ENCODE data around the gene MORN5.

Gene MORN5

GRCh38 chr9:122232796-122233306, 73.1 kb downstream of the MORN5 start:
- TF ChIP-seq, protein P1, sequence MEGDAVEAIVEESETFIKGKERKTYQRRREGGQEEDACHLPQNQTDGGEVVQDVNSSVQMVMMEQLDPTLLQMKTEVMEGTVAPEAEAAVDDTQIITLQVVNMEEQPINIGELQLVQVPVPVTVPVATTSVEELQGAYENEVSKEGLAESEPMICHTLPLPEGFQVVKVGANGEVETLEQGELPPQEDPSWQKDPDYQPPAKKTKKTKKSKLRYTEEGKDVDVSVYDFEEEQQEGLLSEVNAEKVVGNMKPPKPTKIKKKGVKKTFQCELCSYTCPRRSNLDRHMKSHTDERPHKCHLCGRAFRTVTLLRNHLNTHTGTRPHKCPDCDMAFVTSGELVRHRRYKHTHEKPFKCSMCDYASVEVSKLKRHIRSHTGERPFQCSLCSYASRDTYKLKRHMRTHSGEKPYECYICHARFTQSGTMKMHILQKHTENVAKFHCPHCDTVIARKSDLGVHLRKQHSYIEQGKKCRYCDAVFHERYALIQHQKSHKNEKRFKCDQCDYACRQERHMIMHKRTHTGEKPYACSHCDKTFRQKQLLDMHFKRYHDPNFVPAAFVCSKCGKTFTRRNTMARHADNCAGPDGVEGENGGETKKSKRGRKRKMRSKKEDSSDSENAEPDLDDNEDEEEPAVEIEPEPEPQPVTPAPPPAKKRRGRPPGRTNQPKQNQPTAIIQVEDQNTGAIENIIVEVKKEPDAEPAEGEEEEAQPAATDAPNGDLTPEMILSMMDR (conservative IDR thresholded peaks at IDR 0.05; ENCODE audit: low read length): no peak
- TF ChIP-seq EZH2phosphoT487 (IDR thresholded peaks at IDR 0.05; ENCODE audit: borderline replicate concordance): no peak
- H3K27me3 ChIP-seq (ENCODE audit: insufficient read depth, low read length, poor library complexity, severe bottlenecking): no peaks in the 10 kb centered on the region

GRCh38 chr9:122234022-122234748, 74.5 kb downstream of the MORN5 start:
- no peak overlapping the region for H3K9ac ChIP-seq (ENCODE audit: low read depth, low read length, poor library complexity, severe bottlenecking)
- no peaks in the 10 kb centered on the region for H3K79me2 ChIP-seq (ENCODE audit: insufficient read depth, low read length)
- no peaks in the 10 kb centered on the region for H3K9me2 ChIP-seq (replicated peaks; ENCODE audit: low read depth, low read length)
- no peak overlapping the region for H3K4me3 ChIP-seq (ENCODE audit: low read length, poor library complexity, severe bottlenecking)
- H2AFZ ChIP-seq (ENCODE audit: low read length): no peak overlapping the region
- peaks cover 8% of the 10 kb centered on the region; the same call in 1 of the 2 replicates for H3K36me3 ChIP-seq (ENCODE audit: insufficient read depth, low read length)
- TF ChIP-seq EZH2phosphoT487 (IDR thresholded peaks at IDR 0.05; ENCODE audit: borderline replicate concordance): no peak
- TF ChIP-seq, protein P1 (conservative IDR thresholded peaks at IDR 0.05; ENCODE audit: low read length): no peak
- H3K27me3 ChIP-seq (ENCODE audit: insufficient read depth, low read length, poor library complexity, severe bottlenecking): no peaks in the 10 kb centered on the region
- no peaks in the 10 kb centered on the region for H3K4me1 ChIP-seq (ENCODE audit: insufficient read depth, low read length, poor library complexity, severe bottlenecking)
- H3K4me2 ChIP-seq (ENCODE audit: low read depth, low read length, poor library complexity, severe bottlenecking): no peak overlapping the region
- H3F3A ChIP-seq (ENCODE audit: low read depth): no peaks in the 10 kb centered on the region
- H3K9me3 ChIP-seq (ENCODE audit: insufficient read depth, low read depth, low read length): no peaks in the 10 kb centered on the region
- H4K20me1 ChIP-seq (ENCODE audit: insufficient read depth, low read length, poor library complexity, severe bottlenecking): no peaks in the 10 kb centered on the region

More at GRCh38 chr9:122232796-122233306, 73.1 kb downstream of the MORN5 start:
- H3K9me3 ChIP-seq (ENCODE audit: insufficient read depth, low read depth, low read length): no peaks in the 10 kb centered on the region
- H3K36me3 ChIP-seq (ENCODE audit: insufficient read depth, low read length): no peaks in the 10 kb centered on the region
- no peaks in the 10 kb centered on the region for H3K9me2 ChIP-seq (replicated peaks; ENCODE audit: low read depth, low read length)
- no peak overlapping the region for H3K4me2 ChIP-seq (ENCODE audit: low read depth, low read length, poor library complexity, severe bottlenecking)
- H3K4me1 ChIP-seq (ENCODE audit: insufficient read depth, low read length, poor library complexity, severe bottlenecking): no peaks in the 10 kb centered on the region
- no peak overlapping the region for H3K4me3 ChIP-seq (ENCODE audit: low read length, poor library complexity, severe bottlenecking)
- H4K20me1 ChIP-seq (ENCODE audit: insufficient read depth, low read length, poor library complexity, severe bottlenecking): no peaks in the 10 kb centered on the region
- no peaks in the 10 kb centered on the region for H3F3A ChIP-seq (ENCODE audit: low read depth)
- no peak overlapping the region for H3K9ac ChIP-seq (ENCODE audit: low read depth, low read length, poor library complexity, severe bottlenecking)
- H2AFZ ChIP-seq (ENCODE audit: low read length): no peak overlapping the region
- H3K79me2 ChIP-seq (ENCODE audit: insufficient read depth, low read length): no peaks in the 10 kb centered on the region

GRCh38 chr9:122236681-122237080, 77.0 kb downstream of the MORN5 start:
- no peak overlapping the region for H2AFZ ChIP-seq (ENCODE audit: low read length)
- no peak overlapping the region for H3K4me2 ChIP-seq (ENCODE audit: low read depth, low read length, poor library complexity, severe bottlenecking)
- peaks cover 29% of the 10 kb centered on the region for H3K36me3 ChIP-seq (ENCODE audit: insufficient read depth, low read length)
- H3F3A ChIP-seq (ENCODE audit: low read depth): no peaks in the 10 kb centered on the region
- no peaks in the 10 kb centered on the region for H3K4me1 ChIP-seq (ENCODE audit: insufficient read depth, low read length, poor library complexity, severe bottlenecking)
- H3K9ac ChIP-seq (ENCODE audit: low read depth, low read length, poor library complexity, severe bottlenecking): no peak overlapping the region
- TF ChIP-seq, protein P1 (conservative IDR thresholded peaks at IDR 0.05; ENCODE audit: low read length): no peak
- no peak for TF ChIP-seq EZH2phosphoT487 (IDR thresholded peaks at IDR 0.05; ENCODE audit: borderline replicate concordance)
- H3K27me3 ChIP-seq (ENCODE audit: insufficient read depth, low read length, poor library complexity, severe bottlenecking): no peaks in the 10 kb centered on the region
- H3K4me3 ChIP-seq (ENCODE audit: low read length, poor library complexity, severe bottlenecking): no peak overlapping the region
- H3K79me2 ChIP-seq (ENCODE audit: insufficient read depth, low read length): no peaks in the 10 kb centered on the region
- no peaks in the 10 kb centered on the region for H3K9me2 ChIP-seq (replicated peaks; ENCODE audit: low read depth, low read length)
- no peaks in the 10 kb centered on the region for H4K20me1 ChIP-seq (ENCODE audit: insufficient read depth, low read length, poor library complexity, severe bottlenecking)
- no peaks in the 10 kb centered on the region for H3K9me3 ChIP-seq (ENCODE audit: insufficient read depth, low read depth, low read length)

Data from Loucy (cell line).